OCI-LY3 (cell line): Measurements from ENCODE around the gene TF.

Experiments
- H2AFZ ChIP-seq: fragments of 200-600, 300-600 bp; shearing (Covaris generic); 2 replicates; pipeline ENCODE4 v1.6.0; 2014; ENCODE audit warnings: antibody characterized with exemption, low read depth, low read length
- H3K27ac ChIP-seq: fragments of 200-600, 300-600 bp; sonication (generic); 2 replicates; pipeline ENCODE4 v1.5.1; 2014; ENCODE audit warnings: mild to moderate bottlenecking, low read length, moderate library complexity, mixed read lengths
- H3K27me3 ChIP-seq: fragments of 200-600, 300-600 bp; sonication (generic); 2 replicates; pipeline ENCODE4 v1.6.1; 2014; ENCODE audit warnings: low read depth, low read length, mixed read lengths
- H3K36me3 ChIP-seq: fragments of 200-600, 300-600 bp; sonication (generic); replicated peaks from 2 replicates; pipeline ENCODE3; 2014; ENCODE audit warnings: low read depth, low read length, mixed read lengths
- H3K4me1 ChIP-seq: fragments of 300-600, 200-600 bp; sonication (generic); 2 replicates; pipeline ENCODE4 v1.6.1; 2014; ENCODE audit warnings: low read length, mixed read lengths
- H3K4me2 ChIP-seq: fragments of 200-600, 300-600 bp; sonication (generic); 2 replicates; pipeline ENCODE4 v1.6.1; 2014; ENCODE audit warnings: low read length, mixed read lengths
- H3K4me3 ChIP-seq: fragments of 300-600, 200-600 bp; sonication (generic); 2 replicates; pipeline ENCODE4 v1.5.1; 2014; ENCODE audit warnings: antibody characterized with exemption, mild to moderate bottlenecking, low read length, moderate library complexity
- H3K79me2 ChIP-seq: fragments of 300-600, 200-600 bp; shearing (Covaris generic); 2 replicates; pipeline ENCODE4 v1.6.1; 2014; ENCODE audit warnings: mild to moderate bottlenecking, low read length, mixed read lengths
- H3K9ac ChIP-seq: fragments of 300-600, 200-600 bp; shearing (Covaris generic); 2 replicates; pipeline ENCODE4 v1.6.0; 2014; ENCODE audit warnings: mild to moderate bottlenecking, low read length, moderate library complexity
- H3K9me3 ChIP-seq: fragments of 200-600, 300-600 bp; shearing (Covaris generic); 2 replicates; pipeline ENCODE4 v1.6.1; 2014; ENCODE audit warnings: low read length, mixed read lengths; ENCODE audit not compliant: insufficient read depth
- H4K20me1 ChIP-seq: fragments of 200-600, 300-600 bp; sonication (generic); 2 replicates; pipeline ENCODE4 v1.6.1; 2016; ENCODE audit warnings: low read length, mixed read lengths; ENCODE audit not compliant: insufficient read depth
- EZH2phosphoT487 ChIP-seq: fragments of 200-600 bp; shearing (Covaris generic); IDR thresholded peaks from 2 replicates; pipeline ENCODE4 v1.6.1; 2018; ENCODE audit warnings: antibody characterized with exemption, mixed run types, low read depth
- TF ChIP-seq, protein P1 (sequence below): fragments of 200-600, 300-600 bp; sonication (generic); IDR thresholded peaks from 2 replicates; pipeline ENCODE4 v1.5.1; 2014; ENCODE audit warnings: antibody characterized with exemption, low read length, low read depth

Gene TF

DNA sequence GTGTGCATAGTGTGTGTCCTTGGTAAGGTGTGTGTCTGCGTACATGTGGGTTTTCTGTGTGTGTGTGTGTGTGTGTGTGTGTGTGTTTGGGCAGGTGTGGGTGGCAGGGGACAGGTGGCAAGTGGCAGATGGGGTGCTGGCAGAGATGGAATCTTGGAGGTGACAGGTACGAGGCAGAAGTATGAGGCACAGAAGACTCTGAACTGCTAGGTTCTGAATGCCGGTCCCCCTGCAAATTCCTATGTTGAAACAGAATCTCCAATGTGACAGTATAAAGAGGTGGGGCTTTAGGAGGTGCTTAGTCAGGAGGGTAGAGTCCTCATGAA lies 89.2 kb downstream of the TF start:
- H3K36me3 ChIP-seq: no peaks in the 10 kb centered on the region
- H3K79me2 ChIP-seq: no peaks in the 10 kb centered on the region
- no peaks in the 10 kb centered on the region for H3K9me3 ChIP-seq
- H3K27ac ChIP-seq: no peak overlapping the region
- H3K4me2 ChIP-seq: no peak overlapping the region
- H3K9ac ChIP-seq: no peak overlapping the region
- H3K4me1 ChIP-seq: peaks cover 6% of the 10 kb centered on the region; the same call in 1 of the 2 replicates
- TF ChIP-seq, protein P1, sequence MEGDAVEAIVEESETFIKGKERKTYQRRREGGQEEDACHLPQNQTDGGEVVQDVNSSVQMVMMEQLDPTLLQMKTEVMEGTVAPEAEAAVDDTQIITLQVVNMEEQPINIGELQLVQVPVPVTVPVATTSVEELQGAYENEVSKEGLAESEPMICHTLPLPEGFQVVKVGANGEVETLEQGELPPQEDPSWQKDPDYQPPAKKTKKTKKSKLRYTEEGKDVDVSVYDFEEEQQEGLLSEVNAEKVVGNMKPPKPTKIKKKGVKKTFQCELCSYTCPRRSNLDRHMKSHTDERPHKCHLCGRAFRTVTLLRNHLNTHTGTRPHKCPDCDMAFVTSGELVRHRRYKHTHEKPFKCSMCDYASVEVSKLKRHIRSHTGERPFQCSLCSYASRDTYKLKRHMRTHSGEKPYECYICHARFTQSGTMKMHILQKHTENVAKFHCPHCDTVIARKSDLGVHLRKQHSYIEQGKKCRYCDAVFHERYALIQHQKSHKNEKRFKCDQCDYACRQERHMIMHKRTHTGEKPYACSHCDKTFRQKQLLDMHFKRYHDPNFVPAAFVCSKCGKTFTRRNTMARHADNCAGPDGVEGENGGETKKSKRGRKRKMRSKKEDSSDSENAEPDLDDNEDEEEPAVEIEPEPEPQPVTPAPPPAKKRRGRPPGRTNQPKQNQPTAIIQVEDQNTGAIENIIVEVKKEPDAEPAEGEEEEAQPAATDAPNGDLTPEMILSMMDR: no peak
- no peak for TF ChIP-seq EZH2phosphoT487
- H3K4me3 ChIP-seq: no peak overlapping the region
- H3K27me3 ChIP-seq: no peaks in the 10 kb centered on the region
- H2AFZ ChIP-seq: no peak overlapping the region
- no peaks in the 10 kb centered on the region for H4K20me1 ChIP-seq

DNA sequence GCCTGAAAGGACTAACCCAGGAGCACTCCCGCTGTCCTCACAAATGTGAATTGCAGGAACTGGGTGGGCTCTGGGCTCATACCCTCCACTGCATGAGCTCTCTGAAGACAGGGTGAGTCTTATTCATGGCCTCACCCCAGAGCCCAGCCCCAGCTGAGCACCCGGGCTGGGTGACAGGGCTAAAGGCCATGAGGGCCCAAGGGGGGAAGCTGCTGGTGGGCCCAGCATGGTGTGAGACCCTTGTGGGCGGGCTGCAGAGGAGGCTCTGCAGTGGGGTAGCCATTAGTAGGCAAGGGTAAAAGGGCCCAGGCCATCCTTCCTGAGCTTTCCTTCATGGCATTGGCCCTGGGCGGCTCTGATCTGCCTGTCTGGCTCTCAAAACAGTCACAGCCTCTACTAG lies 89.8 kb downstream of the TF start:
- H3K27ac ChIP-seq: no peak overlapping the region
- no peak overlapping the region for H3K4me3 ChIP-seq
- H3K4me1 ChIP-seq: peaks cover 6% of the 10 kb centered on the region; the same call in 1 of the 2 replicates
- H3K79me2 ChIP-seq: no peaks in the 10 kb centered on the region
- TF ChIP-seq, protein P1: no peak
- no peak for TF ChIP-seq EZH2phosphoT487
- no peaks in the 10 kb centered on the region for H4K20me1 ChIP-seq
- no peaks in the 10 kb centered on the region for H3K27me3 ChIP-seq
- no peaks in the 10 kb centered on the region for H3K9me3 ChIP-seq
- H3K36me3 ChIP-seq: no peaks in the 10 kb centered on the region
- H3K9ac ChIP-seq: no peak overlapping the region
- no peak overlapping the region for H2AFZ ChIP-seq
- no peak overlapping the region for H3K4me2 ChIP-seq

DNA sequence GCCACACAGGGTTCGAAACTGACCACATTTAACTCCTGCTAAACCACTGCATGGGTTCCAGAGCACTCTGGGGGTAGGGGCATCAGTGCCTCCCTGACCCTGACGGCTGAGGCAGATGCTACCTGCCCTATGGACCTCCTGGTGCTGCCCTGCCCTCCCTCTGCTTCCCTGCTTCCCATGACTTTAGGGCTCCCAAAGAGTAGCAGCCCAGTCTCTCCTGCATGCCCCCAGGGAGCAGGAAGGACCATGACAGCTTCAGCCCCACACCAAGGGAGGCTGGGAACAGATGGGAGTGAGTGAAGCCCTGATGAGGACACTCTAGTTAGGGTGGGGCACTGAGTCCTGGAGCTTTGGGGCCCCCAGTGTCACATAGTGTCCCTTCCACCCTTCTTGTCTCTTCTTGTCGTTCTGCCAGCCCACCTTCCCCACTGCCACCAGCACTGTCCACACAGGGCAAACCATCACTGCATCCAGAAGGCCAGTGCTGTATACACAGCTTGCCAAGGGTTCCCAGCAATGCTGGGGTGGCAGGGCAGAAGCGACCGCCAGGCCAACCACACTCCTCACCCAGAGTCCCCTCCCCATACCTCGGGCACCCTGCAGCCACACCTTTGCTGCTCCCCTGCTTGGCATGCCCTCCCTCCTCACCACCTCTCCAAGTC lies 90.4 kb downstream of the TF start:
- Histone ChIP-seq H3K27ac (no peak overlapping the region), H3K27me3 (no peaks in the 10 kb centered on the region), H3K4me1 (peaks cover 6% of the 10 kb centered on the region; the same call in 1 of the 2 replicates), H3K9me3 (no peaks in the 10 kb centered on the region), H3K36me3 (no peaks in the 10 kb centered on the region), H3K4me2 (no peak overlapping the region), H4K20me1 (no peaks in the 10 kb centered on the region), H3K9ac (no peak overlapping the region), H3K79me2 (no peaks in the 10 kb centered on the region), H3K4me3 (no peak overlapping the region), H2AFZ (no peak overlapping the region)
- TF ChIP-seq EZH2phosphoT487: no peak
- TF ChIP-seq, protein P1: no peak

DNA sequence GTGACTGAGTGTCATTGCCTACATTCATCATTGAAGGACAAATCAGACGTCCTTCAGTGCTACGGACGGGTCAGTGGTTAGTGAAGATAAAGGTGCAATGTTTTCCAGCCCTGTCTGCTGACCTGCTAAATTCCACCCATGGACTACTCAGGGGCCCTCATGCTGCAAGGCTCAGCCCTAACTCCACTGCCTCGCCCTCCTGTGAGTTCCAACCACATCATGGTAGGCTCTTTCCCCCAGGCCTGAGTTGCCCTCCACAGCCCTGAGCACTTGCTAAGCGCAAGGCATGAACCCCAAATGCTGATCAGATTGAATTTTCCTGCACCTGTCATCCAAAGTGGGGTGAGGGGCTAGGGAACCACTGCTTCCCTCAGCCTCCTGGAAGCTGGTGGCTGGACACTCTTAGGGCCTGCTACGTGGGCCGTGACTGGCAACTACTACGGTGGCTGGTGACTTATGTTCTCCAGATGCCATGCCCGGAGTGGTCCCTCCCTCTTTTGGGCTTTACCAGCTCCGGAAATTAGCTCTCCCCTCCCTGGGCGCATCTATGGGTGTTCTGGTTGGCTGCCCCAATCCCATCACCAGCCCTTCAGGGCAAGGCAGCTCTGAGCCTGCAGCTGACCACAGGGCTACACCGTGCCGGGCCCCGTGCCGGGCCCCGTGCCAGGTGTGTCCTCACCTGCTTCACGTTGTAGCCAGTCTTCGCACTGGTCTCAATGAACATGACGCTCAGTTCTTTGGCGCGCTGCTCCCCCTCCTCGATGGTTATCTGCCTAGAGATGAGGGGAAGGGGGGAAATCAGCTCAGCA lies 91.5 kb downstream of the TF start:
- Histone ChIP-seq H3K9ac (no peak overlapping the region), H3K27me3 (no peaks in the 10 kb centered on the region; the same call in 1 of the 2 replicates), H3K36me3 (no peaks in the 10 kb centered on the region), H3K4me1 (0 out of 2 replicates have a peak, but pooled peaks cover under 1% of the 10 kb centered on the region), H3K4me3 (no peak overlapping the region), H3K9me3 (no peaks in the 10 kb centered on the region), H2AFZ (no peak overlapping the region), H3K27ac (no peak overlapping the region), H4K20me1 (no peaks in the 10 kb centered on the region), H3K4me2 (no peak overlapping the region), H3K79me2 (no peaks in the 10 kb centered on the region)
- TF ChIP-seq, protein P1: no peak
- TF ChIP-seq EZH2phosphoT487: no peak
